Loucy (cell line): ENCODE data around the gene WDR33.

Source experiments
- H2AFZ ChIP-seq: fragments of 200-600 bp; sonication (generic); 2 replicates; pipeline ENCODE4 v1.6.0; 2016; ENCODE audit warnings: antibody characterized with exemption, mild to moderate bottlenecking, low read length, moderate library complexity
- H3F3A ChIP-seq: fragments of 200-600 bp; 2 replicates; pipeline ENCODE4 v1.6.0; 2016; ENCODE audit warnings: antibody characterized with exemption, low read depth, mild to moderate bottlenecking
- H3K27me3 ChIP-seq: fragments of 200-600 bp; sonication (generic); 2 replicates; pipeline ENCODE4 v1.6.1; 2014; ENCODE audit warnings: low read length, mild to moderate bottlenecking; ENCODE audit not compliant: insufficient read depth, poor library complexity, severe bottlenecking
- H3K36me3 ChIP-seq: fragments of 200-600 bp; sonication (generic); 2 replicates; pipeline ENCODE4 v1.6.1; 2016; ENCODE audit warnings: low read length; ENCODE audit not compliant: insufficient read depth
- H3K4me1 ChIP-seq: fragments of 200-600 bp; sonication (generic); 2 replicates; pipeline ENCODE4 v1.5.1; 2014; ENCODE audit warnings: low read length, mild to moderate bottlenecking; ENCODE audit not compliant: insufficient read depth, poor library complexity, severe bottlenecking
- H3K4me2 ChIP-seq: fragments of 200-600 bp; sonication (generic); 2 replicates; pipeline ENCODE4 v1.6.0; 2014; ENCODE audit warnings: antibody characterized with exemption, low read length, low read depth, mild to moderate bottlenecking; ENCODE audit not compliant: poor library complexity, severe bottlenecking
- H3K4me3 ChIP-seq: fragments of 200-600 bp; sonication (generic); 2 replicates; pipeline ENCODE4 v1.5.1; 2014; ENCODE audit warnings: low read length, mild to moderate bottlenecking, mixed read lengths; ENCODE audit not compliant: poor library complexity, severe bottlenecking
- H3K79me2 ChIP-seq: fragments of 200-600 bp; sonication (generic); 2 replicates; pipeline ENCODE4 v1.6.1; 2014; ENCODE audit warnings: low read length; ENCODE audit not compliant: insufficient read depth
- H3K9ac ChIP-seq: fragments of 200-600 bp; sonication (generic); 2 replicates; pipeline ENCODE4 v1.6.0; 2014; ENCODE audit warnings: mild to moderate bottlenecking, low read depth, low read length, moderate library complexity; ENCODE audit not compliant: poor library complexity, severe bottlenecking
- H3K9me2 ChIP-seq: fragments of 200-600 bp; sonication (generic); replicated peaks from 2 replicates; pipeline ENCODE4 v1.6.1; 2016; ENCODE audit warnings: low read depth, low read length, mixed read lengths
- H3K9me3 ChIP-seq: fragments of 200-600 bp; sonication (generic); 2 replicates; pipeline ENCODE4 v1.6.1; 2014; ENCODE audit warnings: mild to moderate bottlenecking, antibody characterized with exemption, low read length, low read depth; ENCODE audit not compliant: insufficient read depth
- H4K20me1 ChIP-seq: fragments of 200-600 bp; sonication (generic); 2 replicates; pipeline ENCODE4 v1.6.0; 2014; ENCODE audit warnings: antibody characterized with exemption, low read length, mild to moderate bottlenecking; ENCODE audit not compliant: insufficient read depth, poor library complexity, severe bottlenecking
- EZH2phosphoT487 ChIP-seq: fragments of 200-600 bp; IDR thresholded peaks from 2 replicates; pipeline ENCODE4 v1.6.1; 2018; ENCODE audit warnings: antibody characterized with exemption, mild to moderate bottlenecking, moderate library complexity, borderline replicate concordance
- TF ChIP-seq, protein P1 (sequence below): fragments of 200-600 bp; sonication (generic); conservative IDR thresholded peaks from 2 replicates; pipeline ENCODE4 v1.5.1; 2014; ENCODE audit warnings: mild to moderate bottlenecking, antibody characterized with exemption, low read length

The WDR33 gene

GRCh38 chr2:127847931-127848330 lies 37.0 kb upstream of the WDR33 start:
- H3K9ac ChIP-seq: no peak overlapping the region
- peaks cover 39% of the 10 kb centered on the region for H3K79me2 ChIP-seq
- H3F3A ChIP-seq: no peaks in the 10 kb centered on the region
- no peaks in the 10 kb centered on the region for H3K27me3 ChIP-seq
- no peaks in the 10 kb centered on the region for H3K9me3 ChIP-seq
- peaks cover 19% of the 10 kb centered on the region for H4K20me1 ChIP-seq
- H2AFZ ChIP-seq: no peak overlapping the region
- TF ChIP-seq, protein P1, sequence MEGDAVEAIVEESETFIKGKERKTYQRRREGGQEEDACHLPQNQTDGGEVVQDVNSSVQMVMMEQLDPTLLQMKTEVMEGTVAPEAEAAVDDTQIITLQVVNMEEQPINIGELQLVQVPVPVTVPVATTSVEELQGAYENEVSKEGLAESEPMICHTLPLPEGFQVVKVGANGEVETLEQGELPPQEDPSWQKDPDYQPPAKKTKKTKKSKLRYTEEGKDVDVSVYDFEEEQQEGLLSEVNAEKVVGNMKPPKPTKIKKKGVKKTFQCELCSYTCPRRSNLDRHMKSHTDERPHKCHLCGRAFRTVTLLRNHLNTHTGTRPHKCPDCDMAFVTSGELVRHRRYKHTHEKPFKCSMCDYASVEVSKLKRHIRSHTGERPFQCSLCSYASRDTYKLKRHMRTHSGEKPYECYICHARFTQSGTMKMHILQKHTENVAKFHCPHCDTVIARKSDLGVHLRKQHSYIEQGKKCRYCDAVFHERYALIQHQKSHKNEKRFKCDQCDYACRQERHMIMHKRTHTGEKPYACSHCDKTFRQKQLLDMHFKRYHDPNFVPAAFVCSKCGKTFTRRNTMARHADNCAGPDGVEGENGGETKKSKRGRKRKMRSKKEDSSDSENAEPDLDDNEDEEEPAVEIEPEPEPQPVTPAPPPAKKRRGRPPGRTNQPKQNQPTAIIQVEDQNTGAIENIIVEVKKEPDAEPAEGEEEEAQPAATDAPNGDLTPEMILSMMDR: no peak
- no peak for TF ChIP-seq EZH2phosphoT487
- H3K4me3 ChIP-seq: no peak overlapping the region
- H3K9me2 ChIP-seq: no peaks in the 10 kb centered on the region
- H3K4me1 ChIP-seq: no peaks in the 10 kb centered on the region
- no peak overlapping the region for H3K4me2 ChIP-seq
- H3K36me3 ChIP-seq: peaks cover 68% of the 10 kb centered on the region

- Histone ChIP-seq H3K27me3 (no peaks in the 10 kb centered on the region), H3K9ac (no peak overlapping the region), H3K36me3 (peaks cover 45% of the 10 kb centered on the region), H2AFZ (no peak overlapping the region), H4K20me1 (peaks cover 3% of the 10 kb centered on the region), H3K4me3 (no peak overlapping the region), H3K9me2 (no peaks in the 10 kb centered on the region), H3K9me3 (no peaks in the 10 kb centered on the region), H3K4me1 (no peaks in the 10 kb centered on the region), H3K79me2 (peaks cover 10% of the 10 kb centered on the region), H3F3A (no peaks in the 10 kb centered on the region), H3K4me2 (no peak overlapping the region)
- TF ChIP-seq, protein P1: no peak
- no peak for TF ChIP-seq EZH2phosphoT487
Measured at GRCh38 chr2:127844973-127845372, 34.0 kb upstream of the WDR33 start.

DNA sequence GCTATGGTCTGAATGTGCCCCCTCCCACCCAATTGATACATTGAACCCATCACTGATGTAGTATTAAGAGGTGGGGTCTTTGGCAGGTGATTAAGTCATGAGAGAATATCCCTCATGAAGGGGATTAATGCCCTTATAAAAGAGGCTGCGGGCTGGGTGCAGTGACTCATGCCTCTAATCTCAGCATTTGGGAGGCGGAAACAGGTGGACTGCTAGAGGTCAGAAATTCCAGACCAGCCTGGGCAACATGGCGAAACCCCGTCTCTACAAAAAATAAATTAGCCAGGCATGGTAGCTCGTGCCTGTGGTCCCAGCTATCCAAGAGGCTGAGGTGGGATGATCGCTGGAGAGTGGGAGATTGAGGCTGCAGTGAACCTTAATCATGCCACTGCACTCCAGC lies 32.7 kb upstream of the WDR33 start:
- Histone ChIP-seq H3K4me3 (no peak overlapping the region), H3F3A (no peaks in the 10 kb centered on the region), H3K9me2 (no peaks in the 10 kb centered on the region), H3K9me3 (no peaks in the 10 kb centered on the region), H3K4me2 (no peak overlapping the region), H3K79me2 (no peaks in the 10 kb centered on the region), H4K20me1 (peaks cover 3% of the 10 kb centered on the region), H3K36me3 (peaks cover 32% of the 10 kb centered on the region), H3K27me3 (no peaks in the 10 kb centered on the region), H3K4me1 (no peaks in the 10 kb centered on the region), H2AFZ (no peak overlapping the region), H3K9ac (no peak overlapping the region)
- TF ChIP-seq, protein P1: no peak
- no peak for TF ChIP-seq EZH2phosphoT487
